Neural cell (in vitro differentiated cells): ENCODE measurements around the gene SCN8A.

ENCODE experiments used
- EZH2 ChIP-seq: fragments of 200-600, 300-800 bp; shearing (Covaris generic), sonication (generic); IDR thresholded peaks from 2 replicates; pipeline ENCODE4 v1.6.1; 2014; ENCODE audit warnings: antibody characterized with exemption, low read length, borderline replicate concordance, mild to moderate bottlenecking; ENCODE audit not compliant: insufficient read depth, poor library complexity, severe bottlenecking
- MXI1 ChIP-seq: fragments of 450-650 bp; conservative IDR thresholded peaks from 2 replicates; pipeline ENCODE4 v1.6.1; 2014; ENCODE audit warnings: antibody characterized with exemption, mild to moderate bottlenecking; ENCODE audit not compliant: poor library complexity, severe bottlenecking
- POLR2AphosphoS5 ChIP-seq: IDR thresholded peaks from 2 replicates; pipeline ENCODE4 v1.6.1; 2012
- RAD21 ChIP-seq: fragments of 450-650 bp; conservative IDR thresholded peaks from 2 replicates; pipeline ENCODE4 v1.6.1; 2014; ENCODE audit warnings: antibody characterized with exemption, mild to moderate bottlenecking, moderate library complexity
- SMC3 ChIP-seq: fragments of 450-650 bp; conservative IDR thresholded peaks from 2 replicates; pipeline ENCODE4 v1.6.1; 2014; ENCODE audit warnings: antibody characterized with exemption, mild to moderate bottlenecking, moderate library complexity; ENCODE audit not compliant: poor library complexity
- TAF1 ChIP-seq: IDR thresholded peaks from 2 replicates; pipeline ENCODE4 v1.6.1; 2012; ENCODE audit warnings: low read depth
- TF ChIP-seq, protein P1 (sequence below): fragments of 450-650 bp; IDR thresholded peaks from 2 replicates; pipeline ENCODE4 v1.5.1; 2014; ENCODE audit warnings: antibody characterized with exemption, mild to moderate bottlenecking, moderate library complexity; ENCODE audit not compliant: poor library complexity, severe bottlenecking

DNA sequence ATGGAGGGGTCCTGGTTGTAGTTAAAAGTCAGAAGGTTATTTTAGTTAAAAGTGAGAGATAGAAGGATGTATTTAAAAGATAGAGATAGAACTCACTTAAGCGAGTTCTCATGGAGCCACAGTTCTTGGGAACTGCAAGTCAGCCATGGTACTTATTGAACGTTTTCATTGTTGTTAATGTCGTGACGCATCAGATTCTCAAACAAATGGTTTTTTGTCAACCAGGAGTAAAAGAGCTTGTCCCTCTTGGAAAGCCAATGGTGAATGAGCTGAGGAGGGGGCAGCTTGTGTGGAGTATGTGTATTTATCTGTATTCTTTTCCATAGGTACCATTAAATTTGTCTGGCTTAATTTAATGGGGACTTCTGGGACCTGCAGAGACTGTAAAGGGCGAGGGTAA lies 188.8 kb downstream of the SCN8A start:
- TF ChIP-seq EZH2 (no peak), RAD21 (no peak), SMC3 (no peak), TAF1 (no peak), POLR2AphosphoS5 (no peak), MXI1 (no peak)
- TF ChIP-seq, protein P1, sequence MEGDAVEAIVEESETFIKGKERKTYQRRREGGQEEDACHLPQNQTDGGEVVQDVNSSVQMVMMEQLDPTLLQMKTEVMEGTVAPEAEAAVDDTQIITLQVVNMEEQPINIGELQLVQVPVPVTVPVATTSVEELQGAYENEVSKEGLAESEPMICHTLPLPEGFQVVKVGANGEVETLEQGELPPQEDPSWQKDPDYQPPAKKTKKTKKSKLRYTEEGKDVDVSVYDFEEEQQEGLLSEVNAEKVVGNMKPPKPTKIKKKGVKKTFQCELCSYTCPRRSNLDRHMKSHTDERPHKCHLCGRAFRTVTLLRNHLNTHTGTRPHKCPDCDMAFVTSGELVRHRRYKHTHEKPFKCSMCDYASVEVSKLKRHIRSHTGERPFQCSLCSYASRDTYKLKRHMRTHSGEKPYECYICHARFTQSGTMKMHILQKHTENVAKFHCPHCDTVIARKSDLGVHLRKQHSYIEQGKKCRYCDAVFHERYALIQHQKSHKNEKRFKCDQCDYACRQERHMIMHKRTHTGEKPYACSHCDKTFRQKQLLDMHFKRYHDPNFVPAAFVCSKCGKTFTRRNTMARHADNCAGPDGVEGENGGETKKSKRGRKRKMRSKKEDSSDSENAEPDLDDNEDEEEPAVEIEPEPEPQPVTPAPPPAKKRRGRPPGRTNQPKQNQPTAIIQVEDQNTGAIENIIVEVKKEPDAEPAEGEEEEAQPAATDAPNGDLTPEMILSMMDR: no peak
